Measurements from ENCODE around the gene LPIN1.
"Not testable (repeated sequence)": the region's sequence is repeated elsewhere in the genome, so short reads cannot be mapped to it uniquely, and the experiment has no call there.

LPIN1 gene

GRCh38 chr2:11758187-11758586, 11.8 kb downstream of the LPIN1 start:
- no peak overlapping the region for H3K4me3 ChIP-seq (ENCODE audit: insufficient read depth in 1 of 2, low read depth in 1 of 2, low read length in 2 of 2)
- no peaks in the 10 kb centered on the region for H3K9me3 ChIP-seq (ENCODE audit: control insufficient read depth, low read length)
- H3K9ac ChIP-seq (ENCODE audit: low read length): no peak overlapping the region
- no peak overlapping the region for H3K4ac ChIP-seq (ENCODE audit: low read depth in 1 of 2, low read length in 2 of 2)
- no peak overlapping the region for H3K18ac ChIP-seq (ENCODE audit: low read depth in 1 of 2, low read length in 2 of 2)
- H4K8ac ChIP-seq (ENCODE audit: low read length): no peak overlapping the region
- H3K14ac ChIP-seq (ENCODE audit: low read length in 2 of 2): no peak overlapping the region
- no peak overlapping the region for H2AK5ac ChIP-seq (ENCODE audit: low read length, severe bottlenecking)
- H3K4me2 ChIP-seq (ENCODE audit: low read length, poor library complexity, severe bottlenecking): no peak overlapping the region
- no peak overlapping the region for H2BK120ac ChIP-seq (ENCODE audit: low read depth, low read length)
- H3K27ac ChIP-seq (ENCODE audit: low read length, poor library complexity, severe bottlenecking): no peak overlapping the region
- no peak overlapping the region for H2BK12ac ChIP-seq (ENCODE audit: low read length in 2 of 2)
- peaks cover 35% of the 10 kb centered on the region for H3K79me1 ChIP-seq (replicated peaks; ENCODE audit: low read length, poor library complexity, severe bottlenecking)
- DNase-seq: no peak
- H3K4me1 ChIP-seq (ENCODE audit: control insufficient read depth, insufficient read depth, low read depth, low read length): peaks cover 11% of the 10 kb centered on the region
- H2BK5ac ChIP-seq (ENCODE audit: low read depth, low read length, poor library complexity, severe bottlenecking): no peak overlapping the region
- H3K27me3 ChIP-seq (ENCODE audit: control insufficient read depth in 1 of 2, insufficient read depth in 1 of 2, low read length in 2 of 2): no peaks in the 10 kb centered on the region
- H4K91ac ChIP-seq (ENCODE audit: low read length): no peak overlapping the region
- WGBS: 97% methylated on average over 2 of the region's 4 CpGs
- H2AFZ ChIP-seq (ENCODE audit: low read depth, low read length): no peak overlapping the region
- no peak overlapping the region for H2BK15ac ChIP-seq (ENCODE audit: low read depth, poor library complexity, severe bottlenecking)
- H3K36me3 ChIP-seq (ENCODE audit: control insufficient read depth in 1 of 2, insufficient read depth in 2 of 2, low read depth in 1 of 2, low read length in 2 of 2): peaks cover 9 to 26% of the 10 kb centered on the region in 2 experiments
- no peak overlapping the region for H3K23ac ChIP-seq (ENCODE audit: low read length in 2 of 2)

GRCh38 chr2:11758647-11759046, 12.2 kb downstream of the LPIN1 start:
- 88% methylated on average over 4 of the region's 4 CpGs for WGBS
- Histone ChIP-seq H4K91ac (ENCODE audit: low read length) (no peak overlapping the region), H2BK12ac (ENCODE audit: low read length in 2 of 2) (no peak overlapping the region), H2BK5ac (ENCODE audit: low read depth, low read length, poor library complexity, severe bottlenecking) (no peak overlapping the region), H2BK120ac (ENCODE audit: low read depth, low read length) (no peak overlapping the region), H3K18ac (ENCODE audit: low read depth in 1 of 2, low read length in 2 of 2) (no peak overlapping the region), H3K4me1 (ENCODE audit: control insufficient read depth, insufficient read depth, low read depth, low read length) (peaks cover 8% of the 10 kb centered on the region), H2AFZ (ENCODE audit: low read depth, low read length) (no peak overlapping the region), H3K79me1 (replicated peaks; ENCODE audit: low read length, poor library complexity, severe bottlenecking) (peaks cover 37% of the 10 kb centered on the region), H4K8ac (ENCODE audit: low read length) (no peak overlapping the region), H3K9me3 (ENCODE audit: control insufficient read depth, low read length) (no peaks in the 10 kb centered on the region), H3K27ac (ENCODE audit: low read length, poor library complexity, severe bottlenecking) (no peak overlapping the region), H3K4me2 (ENCODE audit: low read length, poor library complexity, severe bottlenecking) (no peak overlapping the region), H3K4me3 (ENCODE audit: insufficient read depth in 1 of 2, low read depth in 1 of 2, low read length in 2 of 2) (no peak overlapping the region), H3K27me3 (ENCODE audit: control insufficient read depth in 1 of 2, insufficient read depth in 1 of 2, low read length in 2 of 2) (no peaks in the 10 kb centered on the region), H2AK5ac (ENCODE audit: low read length, severe bottlenecking) (no peak overlapping the region), H3K4ac (ENCODE audit: low read depth in 1 of 2, low read length in 2 of 2) (no peak overlapping the region), H3K9ac (ENCODE audit: low read length) (no peak overlapping the region), H3K23ac (ENCODE audit: low read length in 2 of 2) (no peak overlapping the region), H3K14ac (ENCODE audit: low read length in 2 of 2) (no peak overlapping the region), H2BK15ac (ENCODE audit: low read depth, poor library complexity, severe bottlenecking) (no peak overlapping the region), H3K36me3 (ENCODE audit: control insufficient read depth in 1 of 2, insufficient read depth in 2 of 2, low read depth in 1 of 2, low read length in 2 of 2) (peaks cover 10 to 30% of the 10 kb centered on the region in 2 experiments)
- DNase-seq: no peak

- not testable (repeated sequence) for H2BK120ac ChIP-seq (ENCODE audit: low read depth, low read length); H2BK5ac ChIP-seq (ENCODE audit: low read depth, low read length, poor library complexity, severe bottlenecking); H3K9me3 ChIP-seq (ENCODE audit: control insufficient read depth, low read length); H3K4ac ChIP-seq (ENCODE audit: low read depth in 1 of 2, low read length in 2 of 2); H4K91ac ChIP-seq (ENCODE audit: low read length); DNase-seq; H3K18ac ChIP-seq (ENCODE audit: low read depth in 1 of 2, low read length in 2 of 2); H4K8ac ChIP-seq (ENCODE audit: low read length); H3K14ac ChIP-seq (ENCODE audit: low read length in 2 of 2); H3K4me1 ChIP-seq (ENCODE audit: control insufficient read depth, insufficient read depth, low read depth, low read length); H3K23ac ChIP-seq (ENCODE audit: low read length in 2 of 2); H2AK5ac ChIP-seq (ENCODE audit: low read length, severe bottlenecking); H3K4me3 ChIP-seq (ENCODE audit: insufficient read depth in 1 of 2, low read depth in 1 of 2, low read length in 2 of 2); H2BK15ac ChIP-seq (ENCODE audit: low read depth, poor library complexity, severe bottlenecking); H2BK12ac ChIP-seq (ENCODE audit: low read length in 2 of 2); H2AFZ ChIP-seq (ENCODE audit: low read depth, low read length); H3K27ac ChIP-seq (ENCODE audit: low read length, poor library complexity, severe bottlenecking); H3K9ac ChIP-seq (ENCODE audit: low read length); H3K4me2 ChIP-seq (ENCODE audit: low read length, poor library complexity, severe bottlenecking); H3K27me3 ChIP-seq (ENCODE audit: control insufficient read depth in 1 of 2, insufficient read depth in 1 of 2, low read length in 2 of 2)
- peaks cover 38% of the 10 kb centered on the region for H3K79me1 ChIP-seq (replicated peaks; ENCODE audit: low read length, poor library complexity, severe bottlenecking)
- peaks cover 10 to 36% of the 10 kb centered on the region in 2 experiments for H3K36me3 ChIP-seq (ENCODE audit: control insufficient read depth in 1 of 2, insufficient read depth in 2 of 2, low read depth in 1 of 2, low read length in 2 of 2)
- WGBS: 82% methylated on average over 5 of the region's 32 CpGs
Measured at GRCh38 chr2:11759182-11759975, 12.9 kb downstream of the LPIN1 start.

- no peak overlapping the region for H3K4ac ChIP-seq (ENCODE audit: low read depth in 1 of 2, low read length in 2 of 2)
- no peak overlapping the region for H3K9ac ChIP-seq (ENCODE audit: low read length)
- H3K14ac ChIP-seq (ENCODE audit: low read length in 2 of 2): no peak overlapping the region
- no peak overlapping the region for H4K91ac ChIP-seq (ENCODE audit: low read length)
- no peaks in the 10 kb centered on the region for H3K9me3 ChIP-seq (ENCODE audit: control insufficient read depth, low read length)
- H3K79me1 ChIP-seq (replicated peaks; ENCODE audit: low read length, poor library complexity, severe bottlenecking): peaks cover 50% of the 10 kb centered on the region
- H4K8ac ChIP-seq (ENCODE audit: low read length): no peak overlapping the region
- H2BK15ac ChIP-seq (ENCODE audit: low read depth, poor library complexity, severe bottlenecking): no peak overlapping the region
- no peak overlapping the region for H2BK5ac ChIP-seq (ENCODE audit: low read depth, low read length, poor library complexity, severe bottlenecking)
- no peaks in the 10 kb centered on the region for H3K27me3 ChIP-seq (ENCODE audit: control insufficient read depth in 1 of 2, insufficient read depth in 1 of 2, low read length in 2 of 2)
- H2AFZ ChIP-seq (ENCODE audit: low read depth, low read length): no peak overlapping the region
- no peak overlapping the region for H3K23ac ChIP-seq (ENCODE audit: low read length in 2 of 2)
- peaks cover 26 to 54% of the 10 kb centered on the region in 2 experiments for H3K36me3 ChIP-seq (ENCODE audit: control insufficient read depth in 1 of 2, insufficient read depth in 2 of 2, low read depth in 1 of 2, low read length in 2 of 2)
- no peak overlapping the region for H3K4me2 ChIP-seq (ENCODE audit: low read length, poor library complexity, severe bottlenecking)
- no peak overlapping the region for H3K4me3 ChIP-seq (ENCODE audit: insufficient read depth in 1 of 2, low read depth in 1 of 2, low read length in 2 of 2)
- DNase-seq: no peak
- H3K18ac ChIP-seq (ENCODE audit: low read depth in 1 of 2, low read length in 2 of 2): no peak overlapping the region
- no peaks in the 10 kb centered on the region for H3K4me1 ChIP-seq (ENCODE audit: control insufficient read depth, insufficient read depth, low read depth, low read length)
- no peak overlapping the region for H2BK12ac ChIP-seq (ENCODE audit: low read length in 2 of 2)
- H2BK120ac ChIP-seq (ENCODE audit: low read depth, low read length): no peak overlapping the region
- no peak overlapping the region for H3K27ac ChIP-seq (ENCODE audit: low read length, poor library complexity, severe bottlenecking)
- WGBS: 75% methylated on average over 2 of the region's 2 CpGs
- H2AK5ac ChIP-seq (ENCODE audit: low read length, severe bottlenecking): no peak overlapping the region
Measured at GRCh38 chr2:11761259-11761658, 14.8 kb downstream of the LPIN1 start.

Measured in mesenchymal stem cell (in vitro differentiated cells and primary cell).